ENCODE measurements around the gene KCNK4.

KCNK4 gene

DNA sequence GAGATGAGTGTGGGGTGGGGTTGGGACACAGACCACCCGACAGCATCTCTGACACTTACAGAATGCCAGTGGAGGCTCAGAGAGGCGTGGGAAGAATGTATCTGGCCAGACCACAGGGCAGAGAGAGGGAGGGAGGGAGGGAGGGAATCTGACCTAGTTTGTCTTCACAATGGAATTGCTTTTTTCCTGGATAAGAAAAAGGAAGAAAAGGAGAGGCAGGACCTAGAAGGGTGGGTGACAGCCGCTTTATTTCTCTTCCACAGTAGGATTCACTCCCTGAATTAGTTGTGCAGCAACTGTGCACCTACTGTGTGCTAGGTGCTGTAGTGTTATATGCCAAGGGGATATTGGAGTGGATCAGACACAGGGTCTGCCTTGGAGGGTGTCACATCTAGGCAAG is 3.7 kb downstream of the KCNK4 start:
- no peak for TF ChIP-seq Cebpa-rat (IDR thresholded peaks at IDR 0.05)
- peaks cover 100% of the 10 kb centered on the region in 11 experiments for H3K27me3 ChIP-seq

DNA sequence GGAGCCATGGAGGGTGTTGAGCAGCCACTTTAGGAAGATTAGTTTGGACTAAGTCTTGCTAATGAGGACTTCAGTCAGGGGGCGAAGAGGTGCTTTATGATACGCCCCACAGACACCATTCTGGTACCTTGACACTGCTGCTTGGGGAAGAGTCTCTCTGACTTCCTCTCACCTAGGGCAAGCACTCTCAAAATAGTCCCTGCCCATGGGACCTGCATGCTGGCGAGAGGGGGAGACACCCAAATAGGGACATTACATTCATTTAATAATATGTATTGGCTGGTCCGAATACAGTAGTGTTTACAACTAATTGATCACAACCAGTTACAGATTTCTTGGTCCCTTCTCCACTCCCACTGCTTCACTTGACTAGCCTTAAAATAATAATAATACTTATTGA is 4.7 kb downstream of the KCNK4 start:
- Histone ChIP-seq H3K36me3 (no peaks in the 10 kb centered on the region), H3K4me3 (no peak overlapping the region), H3K27ac (no peak overlapping the region), H3K9ac (no peak overlapping the region), H3K4me2 (no peak overlapping the region), H3K4me1 (peaks cover 28 to 35% (median 31%) of the 10 kb centered on the region in 10 experiments), H3K9me3 (replicated peaks in 1 of 11) (no peaks in the 10 kb centered on the region), H3K27me3 (peaks cover 100% of the 10 kb centered on the region in 11 experiments), H4K20me1 (peaks cover 0 to 83% (median 63%) of the 10 kb centered on the region in 11 experiments; a peak in 18 of 22 replicates)
- TF ChIP-seq Cebpa-rat (IDR thresholded peaks at IDR 0.05) = no peak

More for the DNA sequence above, 3.7 kb downstream of the KCNK4 start:
- peaks cover 0 to 82% (median 63%) of the 10 kb centered on the region in 11 experiments; a peak in 18 of 22 replicates for H4K20me1 ChIP-seq
- H3K27ac ChIP-seq = no peak overlapping the region
- peaks cover 18 to 25% (median 21%) of the 10 kb centered on the region in 10 experiments for H3K4me1 ChIP-seq
- H3K4me2 ChIP-seq = no peak overlapping the region
- H3K36me3 ChIP-seq = no peaks in the 10 kb centered on the region
- no peak overlapping the region for H3K4me3 ChIP-seq
- H3K9ac ChIP-seq = no peak overlapping the region
- H3K9me3 ChIP-seq (replicated peaks in 1 of 11) = no peaks in the 10 kb centered on the region

DNA sequence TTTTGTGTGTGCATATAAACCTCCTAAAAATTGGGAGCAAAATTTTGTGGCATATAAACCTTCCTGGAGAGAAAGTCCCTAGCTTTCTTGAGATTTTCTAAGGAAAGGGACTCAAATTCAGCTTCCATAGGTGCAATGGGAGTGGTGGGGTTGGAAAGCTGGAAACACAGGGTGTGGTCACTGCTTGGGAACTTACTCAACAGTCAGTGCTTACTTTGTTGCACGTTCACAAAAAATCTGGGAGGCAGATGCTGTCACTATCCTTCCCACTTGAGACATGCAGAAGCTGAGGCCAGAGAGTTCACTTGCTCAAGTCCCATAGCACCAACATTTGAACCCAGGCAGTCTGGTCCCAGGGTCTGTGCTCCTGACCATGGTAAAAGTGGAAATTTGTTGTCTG is 5.1 kb downstream of the KCNK4 start:
- Histone ChIP-seq H4K20me1 (peaks cover 0 to 80% (median 59%) of the 10 kb centered on the region in 11 experiments; a peak in 18 of 22 replicates), H3K36me3 (no peaks in the 10 kb centered on the region), H3K9ac (no peak overlapping the region), H3K9me3 (replicated peaks in 1 of 11) (no peaks in the 10 kb centered on the region), H3K27ac (no peak overlapping the region), H3K4me2 (no peak overlapping the region), H3K27me3 (peaks cover 100% of the 10 kb centered on the region in 11 experiments), H3K4me1 (peaks cover 30 to 40% (median 34%) of the 10 kb centered on the region in 10 experiments), H3K4me3 (no peak overlapping the region)
- no peak for TF ChIP-seq Cebpa-rat (IDR thresholded peaks at IDR 0.05)

DNA sequence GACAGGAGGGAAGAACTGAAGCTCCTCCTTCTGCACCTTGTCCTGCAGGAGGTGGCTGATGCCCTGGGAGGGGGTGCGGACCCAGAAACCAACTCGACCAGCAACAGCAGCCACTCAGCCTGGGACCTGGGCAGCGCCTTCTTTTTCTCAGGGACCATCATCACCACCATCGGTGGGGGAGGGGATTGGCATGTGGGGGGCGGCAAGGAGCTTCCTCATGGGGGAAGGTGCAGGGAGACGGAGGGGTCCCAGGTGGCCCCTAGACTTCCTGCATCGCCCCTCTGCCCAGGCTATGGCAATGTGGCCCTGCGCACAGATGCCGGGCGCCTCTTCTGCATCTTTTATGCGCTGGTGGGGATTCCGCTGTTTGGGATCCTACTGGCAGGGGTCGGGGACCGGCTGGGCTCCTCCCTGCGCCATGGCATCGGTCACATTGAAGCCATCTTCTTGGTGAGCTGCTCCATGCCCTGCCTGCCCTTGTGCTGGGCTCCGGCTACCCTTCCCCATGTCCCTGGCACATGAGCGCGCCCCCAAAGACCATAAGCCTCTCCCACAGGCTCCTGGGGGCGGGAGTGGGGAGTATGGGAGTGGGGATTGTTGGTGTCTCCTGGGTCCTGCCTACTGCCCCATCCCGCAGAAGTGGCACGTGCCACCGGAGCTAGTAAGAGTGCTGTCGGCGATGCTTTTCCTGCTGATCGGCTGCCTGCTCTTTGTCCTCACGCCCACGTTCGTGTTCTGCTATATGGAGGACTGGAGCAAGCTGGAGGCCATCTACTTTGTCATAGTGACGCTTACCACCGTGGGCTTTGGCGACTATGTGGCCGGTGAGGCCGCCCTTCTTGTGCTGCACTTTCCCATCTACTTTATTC is 6.0 kb downstream of the KCNK4 start:
- Histone ChIP-seq H3K4me2 (no peak overlapping the region), H3K27me3 (peaks cover 100% of the 10 kb centered on the region in 11 experiments), H3K27ac (no peak overlapping the region), H4K20me1 (peaks cover 0 to 71% (median 51%) of the 10 kb centered on the region in 11 experiments; a peak in 18 of 22 replicates), H3K4me3 (no peak overlapping the region), H3K4me1 (peaks cover 25 to 37% (median 30%) of the 10 kb centered on the region in 10 experiments), H3K9ac (no peak overlapping the region), H3K9me3 (replicated peaks in 1 of 11) (no peaks in the 10 kb centered on the region), H3K36me3 (no peaks in the 10 kb centered on the region)
- TF ChIP-seq Cebpa-rat (IDR thresholded peaks at IDR 0.05) = no peak

DNA sequence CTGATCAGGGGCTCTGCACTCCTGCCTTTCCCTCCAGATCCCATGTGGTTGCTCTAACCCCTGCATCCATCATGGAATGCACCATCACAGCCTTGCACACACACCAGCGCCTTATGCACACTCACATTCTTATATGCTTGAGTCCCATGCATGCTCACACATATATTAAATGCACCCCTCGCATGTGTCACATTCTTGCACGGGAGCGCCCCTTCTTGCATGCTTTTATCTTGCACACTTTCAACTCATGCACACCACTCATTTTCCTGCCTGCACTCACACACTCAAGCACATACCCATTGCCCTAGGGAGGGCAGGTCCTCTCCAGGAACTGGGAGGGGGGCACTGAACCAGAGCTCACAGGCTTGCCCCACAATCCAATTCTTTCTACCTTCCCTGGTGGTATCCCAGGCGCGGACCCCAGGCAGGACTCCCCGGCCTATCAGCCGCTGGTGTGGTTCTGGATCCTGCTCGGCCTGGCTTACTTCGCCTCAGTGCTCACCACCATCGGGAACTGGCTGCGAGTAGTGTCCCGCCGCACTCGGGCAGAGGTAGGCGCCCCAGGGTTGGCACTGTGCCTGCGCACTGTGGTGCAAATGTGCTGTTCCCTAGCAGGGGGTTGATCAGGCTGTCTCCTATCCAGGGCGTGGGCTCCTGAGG is 6.7 kb downstream of the KCNK4 start:
- Histone ChIP-seq H3K27me3 (peaks cover 93 to 100% (median 95%) of the 10 kb centered on the region in 11 experiments), H3K4me2 (no peak overlapping the region), H3K4me1 (peaks cover 19 to 30% (median 24%) of the 10 kb centered on the region in 10 experiments), H3K27ac (no peak overlapping the region), H3K9me3 (replicated peaks in 1 of 11) (no peaks in the 10 kb centered on the region), H3K9ac (no peak overlapping the region), H3K36me3 (no peaks in the 10 kb centered on the region), H4K20me1 (peaks cover 0 to 64% (median 43%) of the 10 kb centered on the region in 11 experiments; a peak in 18 of 22 replicates), H3K4me3 (no peak overlapping the region)
- TF ChIP-seq Cebpa-rat (IDR thresholded peaks at IDR 0.05) = no peak

DNA sequence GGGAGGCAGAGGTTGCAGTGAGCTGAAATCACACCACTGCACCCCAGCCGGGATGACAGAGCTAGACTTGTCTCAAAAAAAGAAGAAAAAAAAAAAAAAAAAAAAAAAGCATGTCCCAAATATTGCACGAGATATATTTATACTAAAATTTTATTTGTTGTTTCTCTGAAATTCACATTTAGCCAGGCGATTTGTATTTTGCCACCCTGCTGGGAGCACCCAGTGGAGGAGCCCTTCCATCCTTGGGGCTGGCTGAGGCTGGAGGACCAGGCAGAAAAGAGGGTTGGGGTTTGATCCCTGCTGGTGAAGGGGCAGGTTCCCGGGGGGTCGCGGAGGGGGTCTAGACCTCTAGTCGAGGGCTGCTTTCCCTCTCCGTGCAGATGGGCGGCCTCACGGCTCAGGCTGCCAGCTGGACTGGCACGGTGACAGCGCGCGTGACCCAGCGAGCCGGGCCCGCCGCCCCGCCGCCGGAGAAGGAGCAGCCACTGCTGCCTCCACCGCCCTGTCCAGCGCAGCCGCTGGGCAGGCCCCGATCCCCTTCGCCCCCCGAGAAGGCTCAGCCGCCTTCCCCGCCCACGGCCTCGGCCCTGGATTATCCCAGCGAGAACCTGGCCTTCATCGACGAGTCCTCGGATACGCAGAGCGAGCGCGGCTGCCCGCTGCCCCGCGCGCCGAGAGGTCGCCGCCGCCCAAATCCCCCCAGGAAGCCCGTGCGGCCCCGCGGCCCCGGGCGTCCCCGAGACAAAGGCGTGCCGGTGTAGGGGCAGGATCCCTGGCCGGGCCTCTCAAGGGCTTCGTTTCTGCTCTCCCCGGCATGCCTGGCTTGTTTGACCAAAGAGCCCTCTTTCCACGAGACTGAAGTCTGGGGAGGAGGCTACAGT is 8.1 kb downstream of the KCNK4 start:
- H3K9ac ChIP-seq = peak overlapping the region in 10 of 11 experiments; percentile 8 to 49 (median 24); a peak in 11 of 22 replicates
- no peaks in the 10 kb centered on the region for H3K36me3 ChIP-seq
- H3K4me1 ChIP-seq = peaks cover 27 to 43% (median 32%) of the 10 kb centered on the region in 10 experiments
- H3K4me3 ChIP-seq = peak overlapping the region; percentile 36 to 62 (median 49); a peak in 18 of 20 replicates
- peak overlapping the region; percentile 83 to 93 (median 89) for H3K4me2 ChIP-seq
- no peak for TF ChIP-seq Cebpa-rat (IDR thresholded peaks at IDR 0.05)
- H3K9me3 ChIP-seq (replicated peaks in 1 of 11) = no peaks in the 10 kb centered on the region
- H3K27me3 ChIP-seq = peaks cover 79 to 86% (median 81%) of the 10 kb centered on the region in 11 experiments
- peaks cover 0 to 52% (median 32%) of the 10 kb centered on the region in 11 experiments; a peak in 18 of 22 replicates for H4K20me1 ChIP-seq
- H3K27ac ChIP-seq = no peak overlapping the region

DNA sequence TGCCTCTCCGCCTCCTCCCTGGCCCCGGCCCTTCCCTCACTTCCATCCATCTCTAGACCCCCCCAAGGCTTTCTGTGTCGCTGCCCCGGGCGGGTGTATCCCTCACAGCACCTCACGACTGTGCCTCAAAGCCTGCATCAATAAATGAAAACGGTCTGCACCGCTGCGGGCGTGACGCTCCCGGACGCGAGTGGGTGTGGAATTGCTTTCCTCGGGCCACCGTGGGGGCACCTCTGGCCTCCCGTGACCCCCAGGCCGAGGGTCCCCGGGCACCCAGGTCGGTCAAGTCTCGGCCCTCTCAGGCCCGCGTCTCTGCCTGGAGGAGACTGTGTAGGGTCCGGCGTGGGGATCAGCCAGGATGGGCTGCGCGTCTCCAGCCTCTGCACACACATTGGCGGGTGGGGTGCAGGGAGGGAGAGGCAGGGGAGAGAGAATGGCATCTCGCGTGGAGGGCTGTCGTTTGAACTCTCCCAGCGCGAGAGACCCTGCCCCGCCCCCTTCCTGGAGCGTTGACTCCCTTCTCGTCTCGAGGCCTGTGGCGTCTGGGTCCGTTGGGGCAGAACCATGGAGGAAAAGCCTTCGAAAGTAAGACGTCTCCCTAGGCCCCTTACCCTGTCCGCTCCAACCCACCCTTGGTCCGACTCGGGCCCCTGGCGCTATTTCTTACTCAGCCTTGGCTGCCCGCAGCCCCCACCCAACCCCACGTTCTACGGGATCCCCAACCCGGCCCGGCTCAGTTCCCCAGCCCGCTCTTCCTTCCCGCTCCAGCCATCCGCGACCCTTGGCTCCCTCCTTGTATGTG is 8.9 kb downstream of the KCNK4 start, which contains the start of gene CATSPERZ:
TSS of gene CATSPERZ (plus strand) at position 512 of the 802 bp plus-strand sequence. CDS start at position 565, 53 bp downstream.
- H3K9ac ChIP-seq = peak within 1 kb of the TSS in 10 of 11 experiments; percentile 8 to 49 (median 32); a peak in 14 of 22 replicates
- H3K36me3 ChIP-seq = no peaks in the 10 kb centered on the region
- peaks cover 30 to 44% (median 33%) of the 10 kb centered on the region in 10 experiments for H3K4me1 ChIP-seq
- peak within 1 kb of the TSS; percentile 36 to 62 (median 49) for H3K4me3 ChIP-seq
- peak within 1 kb of the TSS; percentile 83 to 93 (median 89) for H3K4me2 ChIP-seq
- TF ChIP-seq Cebpa-rat (IDR thresholded peaks at IDR 0.05) = no peak
- peaks cover 0 to 52% (median 32%) of the 10 kb centered on the region in 11 experiments; a peak in 18 of 22 replicates for H4K20me1 ChIP-seq
- H3K27me3 ChIP-seq = peaks cover 71 to 77% (median 72%) of the 10 kb centered on the region in 11 experiments
- no peak within 1 kb of the TSS for H3K27ac ChIP-seq
- H3K9me3 ChIP-seq (replicated peaks in 1 of 11) = no peaks in the 10 kb centered on the region
